Hematopoietic multipotent progenitor cell (in vitro differentiated cells): ENCODE data around the gene CNP. TPM values are rescaled to one million over a fixed set of nuclear protein-coding genes. Genes with fewer than 3 reads are reported as not detected.
"Not testable (repeated sequence)": the region's sequence is repeated elsewhere in the genome, so short reads cannot be mapped to it uniquely, and the experiment has no call there.

Experiments
- DNase-seq, 3 donors: peaks; one replicate each; pipeline ENCODE4 v3.0.0-alpha.2; 2011 to 2015; ENCODE audit warnings: low read depth in 2 of 3, low spot score in 2 of 3
- total RNA-seq: library from RNA; depleted of rRNA; stranded (reverse); fragments of >200 nt; gene quantifications from one replicate; pipeline ENCODE4 v1.2.3, GENCODE V29; 2012

Gene CNP
- 38.5 TPM for total RNA-seq

DNA sequence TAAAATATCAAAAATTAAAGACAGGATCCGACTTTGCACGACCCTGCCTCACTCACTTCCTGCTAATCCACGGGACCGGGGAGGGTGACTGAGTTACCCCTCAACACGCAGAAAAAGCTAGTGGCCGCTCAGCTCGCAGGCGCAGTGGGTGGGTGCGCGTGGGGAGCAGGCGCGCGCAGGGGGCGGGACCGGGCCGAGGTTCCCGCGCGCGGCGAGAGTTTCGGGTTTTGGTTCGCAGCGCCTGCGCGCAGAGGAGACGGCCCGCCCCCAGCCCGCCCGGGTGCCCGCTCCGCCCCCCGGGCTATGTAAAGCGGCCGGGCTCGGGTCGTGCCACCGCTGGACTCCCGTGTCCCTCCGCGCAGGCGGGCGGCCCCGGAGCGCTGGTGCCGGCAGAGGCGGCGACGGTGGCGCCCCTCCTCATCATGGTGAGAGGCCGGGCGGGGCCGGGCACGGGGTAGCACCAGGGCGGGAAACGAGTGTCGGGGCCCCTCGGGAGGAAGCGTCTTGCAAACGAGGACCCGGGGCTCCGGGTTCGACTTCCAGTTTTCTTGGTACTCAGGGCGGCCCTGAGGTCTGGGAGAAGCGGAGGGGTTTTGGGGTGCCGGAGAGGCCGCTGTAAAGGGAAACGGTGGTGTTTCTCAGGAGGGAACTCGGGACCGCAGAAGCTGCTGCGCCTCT, at the start of gene CNP:
TSS of gene CNP (plus strand) at position 333 of the 678 bp plus-strand sequence. CDS start at position 423, 90 bp downstream.
- DNase-seq, result peak; percentile 80 to 94 (median 93)

DNA sequence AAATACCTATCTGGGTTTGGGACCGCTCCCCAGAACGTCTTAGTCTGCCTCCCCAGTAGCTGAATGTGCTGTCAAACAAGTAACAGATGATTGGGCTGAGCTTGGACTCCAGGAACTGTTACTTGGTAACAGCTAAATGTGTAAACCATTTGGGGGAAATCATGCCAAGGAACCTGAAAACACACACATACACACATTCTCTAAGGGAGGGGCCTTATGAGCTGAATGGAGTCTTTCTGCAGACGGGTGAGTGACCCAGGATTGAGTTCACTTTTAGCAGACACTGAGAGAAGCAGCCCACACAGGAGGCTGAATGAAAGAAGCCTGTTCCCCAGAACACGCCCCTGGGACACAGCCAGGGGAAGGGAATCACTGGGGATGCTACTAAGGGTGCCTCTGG, 49.4 kb upstream of the CNP start:
- no peak for DNase-seq

DNA sequence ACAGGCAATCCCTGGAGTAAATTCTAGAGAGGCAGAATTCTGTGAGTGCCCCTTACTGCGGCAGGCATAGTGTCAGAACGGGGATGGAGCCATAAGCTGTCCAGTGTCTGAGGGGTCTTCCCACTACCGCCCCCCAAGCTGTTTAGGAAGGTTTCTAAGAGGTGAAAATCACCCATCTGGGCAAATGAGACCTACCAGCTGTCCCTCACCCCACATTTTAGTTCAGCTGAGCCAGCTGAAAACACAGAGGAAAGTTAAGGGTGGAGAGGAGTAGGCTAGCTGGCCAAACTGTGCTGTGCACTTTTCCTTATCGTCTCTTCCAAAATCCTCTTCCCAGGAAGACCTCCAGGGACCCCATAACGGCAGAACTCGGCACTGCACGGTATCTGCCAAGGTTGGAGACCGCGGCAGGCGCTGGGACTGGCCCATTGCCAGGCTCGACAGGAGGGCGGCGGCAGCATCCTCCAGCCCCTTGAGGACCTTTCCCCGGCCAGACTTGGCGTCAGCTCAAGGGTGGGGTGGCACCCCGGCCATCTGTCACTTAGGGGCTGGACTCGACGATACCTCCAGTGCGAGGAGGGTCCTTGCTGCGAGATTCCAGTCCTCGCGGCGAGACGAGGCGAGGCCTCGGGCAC, 48.8 kb upstream of the CNP start:
- peak; percentile 10 to 39 (median 35) for DNase-seq

DNA sequence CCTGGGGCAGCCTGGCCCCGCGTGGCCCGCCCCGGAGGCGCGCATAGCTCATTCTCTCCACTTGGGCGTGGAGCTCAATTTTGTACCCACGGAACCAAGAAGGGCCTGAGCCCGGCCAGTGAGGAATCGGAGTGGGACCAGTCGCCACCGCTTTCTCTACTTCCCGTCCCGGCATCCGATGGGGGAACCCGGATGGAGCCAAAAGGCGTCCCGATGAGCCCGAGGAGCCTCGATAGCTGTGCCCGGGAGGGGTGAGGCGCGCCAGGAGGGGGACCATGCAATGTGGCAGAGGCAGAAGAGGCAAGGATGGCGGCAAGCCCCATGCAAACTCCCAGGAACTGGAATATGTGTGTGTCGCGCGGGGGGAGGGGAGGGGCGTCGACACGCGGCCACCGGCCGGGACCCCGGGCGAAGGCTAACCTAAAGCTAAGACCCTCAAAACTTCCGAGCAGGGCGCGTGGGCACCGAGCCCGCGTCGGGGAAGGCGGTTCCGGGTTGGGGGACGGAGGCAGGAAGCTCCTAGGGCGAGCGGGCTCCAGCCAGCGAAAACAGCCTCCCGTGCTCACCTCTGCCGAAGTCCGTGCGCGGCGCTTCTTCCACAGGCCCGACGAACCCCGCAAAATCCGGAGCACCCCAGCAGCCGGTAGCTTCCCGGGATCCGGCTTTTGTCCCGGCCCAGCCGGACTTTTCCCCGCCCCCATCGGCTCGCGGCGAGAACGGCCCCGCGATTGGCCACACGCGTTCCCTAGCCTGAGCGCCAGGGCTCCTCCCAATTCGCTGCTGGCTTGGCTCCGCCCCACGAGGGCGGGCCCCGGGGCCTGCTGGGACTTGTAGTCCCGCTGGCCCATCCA, 48.1 kb upstream of the CNP start, which contains the start of gene ACLY:
TSS of gene ACLY (minus strand) at position 638 of the 851 bp plus-strand sequence. CDS start 5,078 bp downstream, outside the sequence.
- DNase-seq, result peak; percentile 83 to 97 (median 95)

DNA sequence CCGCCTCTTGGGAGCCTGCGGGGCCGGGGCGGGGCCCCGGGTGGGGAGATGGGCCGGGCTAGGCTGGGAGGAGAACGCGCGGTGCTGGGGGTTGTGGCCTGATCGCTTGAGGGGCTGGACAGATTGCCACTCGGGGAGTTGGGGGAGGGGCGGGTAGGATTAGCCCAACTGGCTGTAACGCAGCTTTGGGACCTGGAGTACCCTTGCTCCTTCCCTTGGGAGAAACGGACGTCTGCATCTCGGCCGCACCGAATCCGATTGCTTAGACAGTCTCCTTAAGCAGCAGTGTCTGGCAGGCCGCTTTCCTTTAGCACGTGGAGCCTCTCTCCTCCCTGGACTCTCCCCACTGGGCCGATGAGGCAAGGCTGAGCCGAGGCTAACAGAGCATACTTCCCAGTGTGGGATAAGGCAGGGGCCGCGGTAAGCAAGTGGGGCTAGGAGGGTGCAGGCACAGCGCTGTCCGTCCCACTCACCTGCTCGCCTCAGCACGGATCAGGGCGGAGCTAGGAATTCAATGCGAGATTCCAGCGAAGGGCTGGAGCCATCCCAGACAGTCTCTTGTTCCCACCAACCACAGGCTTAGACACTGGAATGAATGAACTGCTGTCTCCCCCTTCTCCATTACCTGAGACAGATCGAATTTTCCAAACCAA, 47.3 kb upstream of the CNP start:
- DNase-seq, result no peak

DNA sequence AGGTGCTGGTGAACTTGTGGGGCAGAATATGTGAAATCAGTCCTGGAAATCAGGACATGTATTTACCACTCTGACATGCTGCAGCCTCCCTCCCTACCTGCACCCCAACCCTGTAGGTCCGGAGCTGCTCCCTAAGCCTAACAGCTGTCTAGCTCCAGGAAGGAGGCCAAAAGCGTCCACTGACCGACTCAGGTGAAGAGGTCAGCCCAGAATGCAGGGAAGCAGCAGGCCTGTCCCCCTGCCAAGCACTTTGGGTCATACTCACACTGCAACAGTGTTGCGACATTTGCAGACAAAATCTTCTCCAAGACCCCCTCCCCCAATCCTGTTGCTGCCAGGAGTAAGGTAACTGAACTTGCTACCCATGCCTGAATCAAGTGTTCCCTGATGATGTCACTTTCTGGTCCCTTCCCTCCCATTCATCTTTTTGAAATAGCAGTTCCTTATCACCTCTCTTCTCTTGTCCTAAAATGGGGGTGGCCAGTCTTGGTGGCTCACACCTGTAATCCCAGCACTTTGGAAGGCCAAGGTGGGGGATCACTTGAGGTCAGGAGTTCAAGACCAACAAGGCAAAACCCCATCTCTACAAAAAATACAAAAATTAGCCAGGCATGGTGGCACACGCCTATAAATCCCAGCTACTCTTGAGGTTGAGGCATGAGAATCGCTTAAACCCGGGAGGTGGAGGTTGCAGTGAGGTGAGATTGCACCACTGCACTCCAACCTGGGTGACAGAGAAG, 46.6 kb upstream of the CNP start:
- DNase-seq, result no peak

DNA sequence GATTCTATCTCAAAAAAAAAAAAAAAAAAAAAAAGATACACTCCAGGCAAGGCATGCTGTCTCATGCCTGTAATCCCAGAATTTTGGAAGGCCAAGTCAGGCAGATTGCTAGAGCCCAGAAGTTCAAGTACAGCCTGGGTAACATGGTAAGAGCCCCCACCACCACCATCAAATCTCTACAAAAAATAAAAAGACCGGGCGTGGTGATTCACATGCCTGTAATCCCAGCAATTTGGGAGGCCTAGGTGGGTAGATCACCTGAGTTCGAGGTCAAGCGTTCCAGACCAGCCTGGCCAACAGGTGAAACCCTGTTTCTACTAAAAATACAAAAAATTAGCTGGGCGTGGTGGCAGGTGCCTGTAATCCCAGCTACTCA, 46.0 kb upstream of the CNP start:
- no peak for DNase-seq

DNA sequence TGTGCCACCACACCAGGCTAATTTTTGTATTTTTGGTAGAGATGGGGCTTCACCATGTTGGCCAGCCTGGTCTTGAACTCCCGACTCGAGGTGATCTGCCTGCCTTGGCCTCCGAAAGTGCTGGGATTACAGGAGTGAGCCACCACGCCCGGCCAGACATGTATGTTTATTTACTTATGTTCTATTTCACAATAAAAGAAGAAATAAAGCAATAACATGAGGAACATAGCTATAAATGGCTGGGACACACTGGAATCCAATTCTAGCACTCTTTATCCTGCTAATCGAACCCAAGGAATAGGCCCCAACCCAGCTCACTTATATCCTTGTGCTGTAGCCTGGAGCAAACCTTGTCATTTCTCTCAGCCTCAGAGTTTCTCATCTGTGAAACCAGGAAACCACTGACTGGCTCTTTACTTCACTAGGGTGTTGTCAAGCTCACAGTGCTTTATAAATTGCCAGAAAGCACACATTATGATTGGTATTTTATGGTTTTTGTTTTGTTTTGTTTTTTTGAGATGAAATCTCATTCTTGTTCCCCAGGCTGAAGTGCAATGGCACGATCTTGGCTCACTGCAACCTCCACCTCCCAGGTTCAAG, 40.5 kb upstream of the CNP start:
- DNase-seq, result no peak

DNA sequence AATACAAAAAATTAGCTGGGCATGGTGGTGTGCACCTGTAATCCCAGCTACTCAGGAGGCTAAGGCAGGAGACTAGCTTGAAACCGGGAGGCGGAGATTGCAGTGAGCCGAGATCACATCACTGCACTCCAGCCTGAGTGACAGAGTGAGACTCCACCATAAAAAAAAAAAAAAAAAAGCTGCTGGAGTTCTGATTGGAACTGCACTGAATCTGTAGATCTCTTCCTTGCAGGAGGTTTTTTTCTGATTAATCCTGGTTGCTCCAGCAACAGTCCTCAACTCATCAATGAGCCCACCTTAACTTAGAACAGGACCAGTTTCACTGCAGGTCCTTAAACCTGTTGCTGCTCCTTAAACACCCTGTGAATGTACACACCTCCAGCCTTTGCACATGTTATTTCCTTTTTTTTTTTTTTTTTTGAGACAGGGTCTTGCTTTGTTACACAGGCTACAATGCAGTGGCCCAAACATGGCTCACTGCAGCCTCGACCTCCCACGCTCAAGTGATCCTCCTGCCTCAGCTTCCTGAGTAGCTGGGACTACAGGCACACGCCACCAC, 37.8 kb upstream of the CNP start:
- no peak for DNase-seq

DNA sequence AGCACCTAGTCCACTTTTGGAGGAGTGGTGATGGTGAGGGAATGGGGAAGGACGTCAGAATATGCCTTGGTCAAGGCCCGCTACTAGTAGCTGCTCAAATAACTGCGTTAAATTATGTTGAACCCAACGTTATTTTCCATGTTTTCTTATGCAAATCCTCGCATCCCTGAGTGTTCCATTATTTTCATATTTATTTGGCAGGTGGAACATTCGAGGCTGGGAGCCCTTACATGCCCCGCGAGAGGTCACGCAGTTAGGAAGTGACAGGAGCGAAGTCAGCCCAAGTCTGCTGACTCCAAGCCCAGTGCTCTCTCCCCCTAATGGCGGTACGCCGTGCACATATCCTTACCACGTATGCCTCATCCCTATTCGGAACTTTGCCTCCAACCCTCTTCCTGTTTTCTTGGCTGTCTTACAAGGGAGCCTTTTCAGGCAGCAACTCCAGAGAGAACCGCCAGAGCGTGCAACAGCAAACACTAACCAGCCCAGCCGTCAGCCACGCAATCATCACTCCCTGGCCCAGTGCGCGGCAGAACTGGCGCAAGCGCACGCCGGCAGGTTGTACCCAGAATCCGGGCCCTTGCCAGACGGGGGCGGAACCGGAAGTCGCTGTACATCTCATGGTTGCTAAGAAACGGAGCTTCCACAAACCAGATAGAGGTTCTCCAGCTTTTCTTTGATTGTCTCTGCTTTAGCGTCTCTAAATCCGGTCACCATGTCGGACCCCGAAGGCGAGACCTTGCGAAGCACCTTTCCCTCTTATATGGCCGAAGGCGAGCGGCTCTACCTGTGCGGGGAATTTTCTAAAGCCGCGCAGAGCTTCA, 36.4 kb upstream of the CNP start, which contains the start of gene ODAD4:
TSS of gene ODAD4 (plus strand) at position 609 of the 824 bp plus-strand sequence. CDS start at position 716, 107 bp downstream.
- peak; percentile 86 to 98 (median 97) for DNase-seq

DNA sequence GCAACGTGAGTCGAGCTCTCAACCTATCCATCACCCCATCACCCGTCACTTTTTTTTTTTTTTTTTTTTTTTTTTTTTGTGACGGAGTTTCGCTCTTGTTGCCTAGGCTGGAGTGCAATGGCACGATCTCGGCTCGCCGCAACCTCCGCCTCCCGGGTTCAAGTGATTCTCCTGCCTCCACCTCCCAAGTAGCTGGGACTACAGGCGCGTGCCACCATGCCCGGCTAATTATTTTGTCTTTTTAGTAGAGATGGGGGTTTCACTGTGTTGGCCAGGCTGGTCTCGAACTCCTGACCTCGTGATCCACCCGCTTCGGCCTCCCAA, 35.8 kb upstream of the CNP start:
- not testable (repeated sequence) for DNase-seq

DNA sequence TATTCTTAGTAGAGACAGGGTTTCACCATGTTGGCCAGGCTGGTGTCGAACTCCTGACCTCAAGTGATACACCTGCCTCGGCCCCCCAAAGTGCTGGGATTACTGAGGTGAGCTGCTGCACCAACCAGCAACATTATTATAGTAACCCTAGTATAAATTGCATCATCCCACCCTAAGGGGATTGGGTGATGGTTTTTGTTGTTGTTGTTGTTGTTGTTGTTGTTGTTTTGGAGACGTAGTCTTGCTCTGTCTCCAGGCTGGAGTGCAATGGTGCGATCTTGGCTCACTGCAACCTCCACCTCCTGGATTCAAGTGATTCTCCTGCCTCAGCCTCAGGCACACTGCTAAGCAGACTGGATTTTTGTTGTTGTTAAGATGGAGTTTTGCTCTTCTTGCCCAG, 34.9 kb upstream of the CNP start:
- not testable (repeated sequence) for DNase-seq

DNA sequence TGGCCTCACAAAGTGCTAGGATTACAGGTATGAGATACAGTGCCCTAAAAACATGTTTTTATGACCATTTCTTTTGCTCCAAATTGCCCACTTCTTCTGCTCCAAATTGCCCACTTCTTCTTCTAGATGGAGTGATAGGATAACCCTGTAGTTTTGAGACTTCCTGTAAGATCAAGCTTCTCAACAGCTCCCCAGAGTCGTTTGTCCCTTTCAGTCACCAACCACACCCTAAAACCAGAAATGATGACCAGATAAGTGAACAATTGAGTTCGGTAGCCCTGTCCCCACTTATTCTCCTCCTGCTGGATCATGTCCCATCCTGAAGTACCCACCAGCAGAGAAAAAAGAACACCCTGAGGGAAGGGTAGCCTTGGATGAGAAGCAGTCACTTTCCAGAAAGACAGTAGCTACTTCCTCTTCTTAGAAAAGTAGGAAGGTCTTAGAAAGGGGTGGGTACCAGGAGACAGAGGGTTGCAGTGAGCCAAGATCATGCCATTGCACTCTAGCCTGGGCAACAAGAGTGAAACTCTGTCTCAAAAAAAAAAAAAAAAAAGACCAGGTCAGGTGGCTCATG, 33.7 kb upstream of the CNP start:
- peak in 1 of 3 donors; percentile 40 for DNase-seq

DNA sequence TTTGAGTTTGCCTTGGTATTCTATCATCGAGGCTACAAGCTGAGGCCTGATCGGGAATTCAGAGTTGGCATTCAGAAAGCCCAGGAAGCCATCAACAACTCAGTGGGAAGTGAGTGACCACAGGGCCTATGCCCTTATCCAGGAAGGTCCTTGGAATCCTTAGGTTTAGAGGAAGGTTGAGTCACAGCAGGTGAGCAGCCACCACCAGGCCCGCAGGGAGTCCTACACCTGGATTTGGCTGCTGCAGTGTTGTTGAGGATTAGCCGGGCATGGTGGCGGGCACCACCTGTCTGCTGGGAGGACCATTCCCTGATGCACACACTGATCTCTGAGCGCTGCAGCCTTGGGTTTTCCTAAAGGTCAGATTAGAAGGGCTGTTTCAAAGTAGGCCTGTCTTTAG, 31.0 kb upstream of the CNP start:
- DNase-seq, result no peak

DNA sequence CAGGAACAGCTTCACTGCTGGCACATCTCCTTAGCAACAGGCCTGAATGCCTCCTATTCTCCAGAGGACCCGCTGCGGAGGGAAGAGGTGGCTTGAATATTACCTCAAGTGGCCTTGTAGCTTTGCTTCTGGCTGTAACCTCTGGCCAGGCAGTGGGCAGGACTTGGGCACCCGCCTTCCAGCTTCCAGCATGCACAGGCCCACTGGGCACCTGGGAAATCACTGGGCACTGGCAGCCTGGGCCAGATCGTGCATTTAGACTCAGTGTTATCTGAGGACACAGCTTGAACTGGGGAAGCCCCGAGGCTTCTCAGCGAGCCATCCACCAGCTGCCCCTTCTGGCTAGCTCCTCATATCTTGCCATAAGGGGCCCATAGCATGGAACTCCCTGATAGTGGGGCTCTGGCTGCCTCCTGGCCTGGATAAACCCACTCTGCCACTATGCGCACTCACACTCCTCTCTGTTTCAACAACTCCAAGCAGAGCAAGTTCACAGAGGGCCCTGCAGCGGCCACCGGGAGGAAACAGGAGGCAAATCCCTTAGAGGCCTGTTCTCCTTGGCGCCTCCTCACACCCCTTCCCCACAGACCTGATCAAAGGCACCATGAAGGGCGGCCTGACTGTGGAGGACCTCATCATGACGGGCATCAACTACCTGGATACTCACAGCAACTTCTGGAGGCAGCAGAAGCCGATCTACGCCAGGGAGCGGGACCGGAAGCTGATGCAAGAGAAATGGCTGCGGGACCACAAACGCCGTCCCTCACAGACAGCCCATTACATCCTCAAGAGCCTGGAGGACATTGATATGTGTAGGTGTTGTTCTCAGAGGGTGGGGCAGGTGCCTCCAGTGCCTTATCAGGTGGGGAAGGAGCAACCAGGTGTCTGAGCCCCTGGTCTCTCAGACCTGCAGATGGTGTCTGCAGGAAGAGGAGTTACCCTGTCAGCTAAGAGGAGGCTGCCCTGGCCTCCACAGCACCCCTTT, 28.3 kb upstream of the CNP start:
- DNase-seq, result peak in 2 of 3 donors; percentile 45 to 50

DNA sequence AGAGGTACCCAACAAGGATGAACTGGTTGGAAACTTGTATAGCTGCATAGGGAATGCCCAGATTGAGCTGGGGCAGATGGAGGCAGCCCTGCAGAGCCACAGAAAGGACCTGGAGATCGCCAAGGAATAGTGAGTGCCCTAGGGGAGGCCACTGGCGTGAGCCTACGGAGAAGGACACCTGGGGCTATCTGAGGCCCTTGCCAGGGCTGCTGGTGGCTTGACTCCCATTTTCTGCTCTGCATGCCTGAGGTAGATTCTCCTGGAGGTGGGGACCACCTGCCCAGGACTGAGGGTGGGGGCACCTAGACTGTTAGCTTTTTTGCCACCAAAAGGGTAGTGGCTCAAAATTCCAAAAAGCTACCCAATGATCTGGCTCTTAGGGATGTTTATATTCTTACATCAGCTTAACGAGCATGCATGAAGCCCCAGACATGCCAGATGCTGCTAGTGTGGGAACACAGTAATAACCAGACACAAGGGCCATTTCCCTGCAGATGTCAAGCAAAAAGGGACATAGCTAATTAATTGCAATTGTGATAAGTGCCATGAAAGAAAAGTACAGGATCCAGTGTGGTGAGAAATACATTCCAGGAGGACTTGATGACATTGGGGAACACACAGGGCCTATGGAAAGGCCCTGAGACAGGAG, 27.4 kb upstream of the CNP start:
- no peak for DNase-seq

DNA sequence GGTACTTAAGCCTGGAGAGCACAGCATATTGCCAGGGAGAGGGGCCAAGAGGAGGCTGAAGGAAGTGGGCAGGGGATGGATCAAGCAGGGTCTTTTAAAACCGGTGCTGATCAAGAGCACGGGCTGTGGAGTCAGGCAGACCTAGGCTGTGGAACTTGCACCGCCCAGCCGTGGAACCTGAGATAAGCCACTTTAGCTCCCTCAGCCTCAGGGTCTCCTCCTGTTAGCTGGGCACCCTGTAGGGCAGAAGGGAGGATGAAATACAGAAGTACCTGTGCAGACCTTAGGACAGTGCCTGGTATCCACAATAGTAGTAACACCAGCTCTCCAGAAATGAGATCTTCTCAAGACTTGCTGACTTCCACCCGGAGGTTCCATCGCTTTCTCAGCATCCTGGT, 26.9 kb upstream of the CNP start:
- DNase-seq, result no peak
